HuH-7.5 (cell line): ENCODE data around the gene ADGRL3.
A peak's percentile ranks its signal among the peaks of the same experiment; 100 is the strongest.

Experiments used
- DNase-seq: peaks from one replicate; pipeline ENCODE4 v3.0.0; 2011; ENCODE audit warnings: low spot score

Gene ADGRL3

GRCh38 chr4:61426229-61426628 lies 226.1 kb downstream of the ADGRL3 start:
- no peak for DNase-seq

GRCh38 chr4:61427099-61427817 lies 227.1 kb downstream of the ADGRL3 start:
- DNase-seq: no peak

GRCh38 chr4:61427818-61428495 lies 227.8 kb downstream of the ADGRL3 start:
- DNase-seq: no peak

- DNase-seq: peak; percentile 3
Measured at GRCh38 chr4:61428950-61429349, 228.8 kb downstream of the ADGRL3 start.

GRCh38 chr4:61431131-61431530 lies 231.0 kb downstream of the ADGRL3 start:
- no peak for DNase-seq

- no peak for DNase-seq
Measured at GRCh38 chr4:61437923-61438322, 237.8 kb downstream of the ADGRL3 start.

GRCh38 chr4:61440321-61440720 lies 240.2 kb downstream of the ADGRL3 start:
- no peak for DNase-seq

- DNase-seq: no peak
Measured at GRCh38 chr4:61442936-61443335, 242.8 kb downstream of the ADGRL3 start.

GRCh38 chr4:61443813-61444510 lies 243.8 kb downstream of the ADGRL3 start:
- DNase-seq: no peak

GRCh38 chr4:61445374-61446063 lies 245.4 kb downstream of the ADGRL3 start:
- DNase-seq: no peak

GRCh38 chr4:61446941-61447340 lies 246.8 kb downstream of the ADGRL3 start:
- DNase-seq: no peak

- DNase-seq: no peak
Measured at GRCh38 chr4:61447918-61448317, 247.8 kb downstream of the ADGRL3 start.

- no peak for DNase-seq
Measured at GRCh38 chr4:61451935-61452334, 251.8 kb downstream of the ADGRL3 start.

GRCh38 chr4:61461956-61462355 lies 261.8 kb downstream of the ADGRL3 start:
- DNase-seq: no peak

- DNase-seq: no peak
Measured at GRCh38 chr4:61462451-61463326, 262.6 kb downstream of the ADGRL3 start.

GRCh38 chr4:61468024-61468720 lies 268.0 kb downstream of the ADGRL3 start:
- no peak for DNase-seq

GRCh38 chr4:61473306-61473705 lies 273.2 kb downstream of the ADGRL3 start:
- DNase-seq: no peak

- no peak for DNase-seq
Measured at GRCh38 chr4:61478340-61478739, 278.2 kb downstream of the ADGRL3 start.

GRCh38 chr4:61485056-61485455 lies 284.9 kb downstream of the ADGRL3 start:
- no peak for DNase-seq

GRCh38 chr4:61489927-61490326 lies 289.8 kb downstream of the ADGRL3 start:
- DNase-seq: no peak

- DNase-seq: no peak
Measured at GRCh38 chr4:61493041-61493440, 292.9 kb downstream of the ADGRL3 start.
